ENCODE measurements around the gene STARD13.

STARD13 gene

GRCh38 chr13:33105387-33106005 lies 180.1 kb downstream of the STARD13 start:
- TF ChIP-seq, protein P1, sequence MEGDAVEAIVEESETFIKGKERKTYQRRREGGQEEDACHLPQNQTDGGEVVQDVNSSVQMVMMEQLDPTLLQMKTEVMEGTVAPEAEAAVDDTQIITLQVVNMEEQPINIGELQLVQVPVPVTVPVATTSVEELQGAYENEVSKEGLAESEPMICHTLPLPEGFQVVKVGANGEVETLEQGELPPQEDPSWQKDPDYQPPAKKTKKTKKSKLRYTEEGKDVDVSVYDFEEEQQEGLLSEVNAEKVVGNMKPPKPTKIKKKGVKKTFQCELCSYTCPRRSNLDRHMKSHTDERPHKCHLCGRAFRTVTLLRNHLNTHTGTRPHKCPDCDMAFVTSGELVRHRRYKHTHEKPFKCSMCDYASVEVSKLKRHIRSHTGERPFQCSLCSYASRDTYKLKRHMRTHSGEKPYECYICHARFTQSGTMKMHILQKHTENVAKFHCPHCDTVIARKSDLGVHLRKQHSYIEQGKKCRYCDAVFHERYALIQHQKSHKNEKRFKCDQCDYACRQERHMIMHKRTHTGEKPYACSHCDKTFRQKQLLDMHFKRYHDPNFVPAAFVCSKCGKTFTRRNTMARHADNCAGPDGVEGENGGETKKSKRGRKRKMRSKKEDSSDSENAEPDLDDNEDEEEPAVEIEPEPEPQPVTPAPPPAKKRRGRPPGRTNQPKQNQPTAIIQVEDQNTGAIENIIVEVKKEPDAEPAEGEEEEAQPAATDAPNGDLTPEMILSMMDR (conservative IDR thresholded peaks at IDR 0.05; ENCODE audit: low read depth, low read length), result no peak
- no peak for DNase-seq (ENCODE audit: low read depth)
- H3K4me3 ChIP-seq (ENCODE audit: low read length), result no peak overlapping the region

DNA sequence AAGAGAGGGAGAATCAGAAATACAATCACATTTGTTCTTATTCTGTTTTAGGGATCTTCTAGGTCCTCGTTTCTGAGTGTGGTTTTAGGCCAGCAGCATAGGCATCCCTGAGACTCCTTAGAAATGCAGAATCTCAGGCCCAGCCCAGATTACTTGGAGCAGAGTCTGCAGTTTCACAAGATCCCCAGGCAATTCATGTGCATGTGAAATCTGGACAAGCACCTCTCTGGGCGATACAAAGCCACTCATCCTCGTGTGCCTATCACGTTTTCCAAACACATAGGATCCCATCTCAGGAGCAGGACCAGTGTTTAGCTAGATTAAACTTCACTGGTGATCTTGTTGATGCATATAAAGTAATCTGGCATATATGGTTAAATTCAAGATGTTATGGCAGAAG lies 182.1 kb downstream of the STARD13 start:
- DNase-seq (ENCODE audit: low read depth), result no peak
- no peak overlapping the region for H3K4me3 ChIP-seq (ENCODE audit: low read length)
- TF ChIP-seq, protein P1 (conservative IDR thresholded peaks at IDR 0.05; ENCODE audit: low read depth, low read length), result no peak

GRCh38 chr13:33101835-33102234 lies 183.7 kb downstream of the STARD13 start:
- H3K4me3 ChIP-seq (ENCODE audit: low read length), result no peak overlapping the region
- TF ChIP-seq, protein P1 (conservative IDR thresholded peaks at IDR 0.05; ENCODE audit: low read depth, low read length), result no peak
- DNase-seq (ENCODE audit: low read depth), result no peak

DNA sequence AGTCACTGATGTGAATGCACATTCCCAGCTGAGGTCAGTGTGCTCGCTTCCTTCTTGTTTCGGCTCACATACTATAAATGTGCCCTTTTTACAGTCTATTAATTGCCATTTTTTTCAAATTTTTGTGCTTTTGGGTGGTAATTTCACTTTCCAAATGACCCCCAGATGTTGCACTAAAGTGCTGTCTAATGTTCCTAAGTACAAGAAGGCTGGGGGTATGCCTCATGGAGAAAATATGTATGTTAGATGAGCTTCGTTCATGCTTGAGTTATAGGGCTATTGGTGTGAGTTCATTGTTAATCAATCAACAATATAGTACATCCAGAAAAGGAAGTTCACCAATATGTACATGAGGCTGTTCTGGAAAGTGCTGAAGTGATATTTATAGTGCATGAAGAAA lies 184.7 kb downstream of the STARD13 start:
- no peak for DNase-seq (ENCODE audit: low read depth)
- TF ChIP-seq, protein P1 (conservative IDR thresholded peaks at IDR 0.05; ENCODE audit: low read depth, low read length), result no peak
- H3K4me3 ChIP-seq (ENCODE audit: low read length), result no peak overlapping the region

DNA sequence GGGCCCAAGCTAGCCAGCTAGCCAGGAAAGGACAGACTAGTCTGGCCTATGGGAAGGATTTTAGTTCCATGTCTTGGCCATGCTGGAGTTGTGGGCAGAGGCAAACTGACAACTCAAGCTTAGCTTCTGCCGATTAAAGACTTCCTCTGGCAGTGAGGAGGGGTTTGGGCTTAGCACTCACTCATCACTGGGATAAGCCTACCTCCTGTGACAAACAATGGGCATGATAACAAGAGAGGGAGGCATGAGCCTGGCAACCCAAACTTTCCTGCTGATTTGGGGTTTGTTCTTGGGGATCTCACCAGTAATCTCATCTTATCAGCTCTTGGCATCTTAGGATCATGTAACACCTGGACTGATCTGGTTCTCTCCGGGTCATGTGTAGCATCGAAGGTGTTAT lies 185.7 kb downstream of the STARD13 start:
- H3K4me3 ChIP-seq (ENCODE audit: low read length), result no peak overlapping the region
- no peak for DNase-seq (ENCODE audit: low read depth)
- TF ChIP-seq, protein P1 (conservative IDR thresholded peaks at IDR 0.05; ENCODE audit: low read depth, low read length), result no peak

DNA sequence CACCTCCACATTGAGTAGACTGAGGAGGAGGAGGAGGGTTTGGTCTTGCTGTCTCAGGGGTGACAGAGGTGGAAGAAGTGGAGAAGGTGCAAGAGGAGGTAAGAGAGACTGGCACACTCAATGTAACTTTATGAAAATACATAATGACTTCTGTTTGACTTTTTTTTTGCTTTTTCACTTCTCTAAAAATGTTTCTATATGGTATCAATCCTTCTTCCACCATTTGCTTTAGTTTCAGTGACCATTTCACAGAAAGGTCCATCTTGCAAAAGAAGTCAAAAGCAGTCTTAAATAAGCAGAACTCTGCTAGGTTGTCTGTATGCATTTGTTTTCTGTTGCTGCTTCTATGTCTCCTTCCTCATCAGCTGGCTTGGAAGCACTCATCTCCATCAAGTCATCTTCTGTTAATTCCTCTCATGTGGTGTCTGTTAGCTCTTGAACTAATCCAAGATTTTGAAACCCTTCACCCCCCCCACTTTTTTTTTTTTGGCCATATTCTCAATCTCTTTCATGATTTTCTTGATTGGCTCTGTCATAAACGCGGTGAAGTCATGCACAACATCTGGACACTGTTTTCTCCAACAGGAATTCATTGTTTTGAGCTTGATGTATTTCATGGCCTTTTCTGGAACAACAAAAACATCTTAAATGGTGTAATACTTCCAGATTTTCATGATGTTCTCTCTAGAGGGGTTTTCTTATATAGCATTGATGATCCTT lies 188.5 kb downstream of the STARD13 start:
- DNase-seq (ENCODE audit: low read depth), result no peak
- TF ChIP-seq, protein P1 (conservative IDR thresholded peaks at IDR 0.05; ENCODE audit: low read depth, low read length), result no peak
- no peak overlapping the region for H3K4me3 ChIP-seq (ENCODE audit: low read length)

All from retinal pigment epithelial cell (primary cell).